Peyer's patch (tissue), 4 donors: Measurements from ENCODE around the gene MAB21L2.

Experiments
- POLR2A ChIP-seq, 2 donors: fragments of 450-650 bp; IDR thresholded peaks; one replicate each; pipeline ENCODE4 v1.5.1; 2017; ENCODE audit warnings: antibody characterized with exemption in 2 of 2, mild to moderate bottlenecking in 2 of 2, moderate library complexity in 2 of 2
- TF ChIP-seq, protein P1 (sequence below), 6 experiments: fragments of 450-650 bp in 4 of 6; fragments of 200-600 bp in 2 of 6; sonication (generic) in 1 of 6; IDR thresholded peaks; one replicate each; pipeline ENCODE4 v1.5.1; 2017 to 2019; ENCODE audit warnings: antibody characterized with exemption in 6 of 6, mild to moderate bottlenecking in 3 of 6, moderate library complexity in 1 of 6

- TF ChIP-seq POLR2A (IDR thresholded peaks at IDR 0.05): no peak
- TF ChIP-seq, protein P1, sequence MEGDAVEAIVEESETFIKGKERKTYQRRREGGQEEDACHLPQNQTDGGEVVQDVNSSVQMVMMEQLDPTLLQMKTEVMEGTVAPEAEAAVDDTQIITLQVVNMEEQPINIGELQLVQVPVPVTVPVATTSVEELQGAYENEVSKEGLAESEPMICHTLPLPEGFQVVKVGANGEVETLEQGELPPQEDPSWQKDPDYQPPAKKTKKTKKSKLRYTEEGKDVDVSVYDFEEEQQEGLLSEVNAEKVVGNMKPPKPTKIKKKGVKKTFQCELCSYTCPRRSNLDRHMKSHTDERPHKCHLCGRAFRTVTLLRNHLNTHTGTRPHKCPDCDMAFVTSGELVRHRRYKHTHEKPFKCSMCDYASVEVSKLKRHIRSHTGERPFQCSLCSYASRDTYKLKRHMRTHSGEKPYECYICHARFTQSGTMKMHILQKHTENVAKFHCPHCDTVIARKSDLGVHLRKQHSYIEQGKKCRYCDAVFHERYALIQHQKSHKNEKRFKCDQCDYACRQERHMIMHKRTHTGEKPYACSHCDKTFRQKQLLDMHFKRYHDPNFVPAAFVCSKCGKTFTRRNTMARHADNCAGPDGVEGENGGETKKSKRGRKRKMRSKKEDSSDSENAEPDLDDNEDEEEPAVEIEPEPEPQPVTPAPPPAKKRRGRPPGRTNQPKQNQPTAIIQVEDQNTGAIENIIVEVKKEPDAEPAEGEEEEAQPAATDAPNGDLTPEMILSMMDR (IDR thresholded peaks at IDR 0.05): no peak
Measured at GRCh38 chr4:150609131-150609530, 27.2 kb downstream of the MAB21L2 start.
